ENCODE results near the gene ARL15.

ARL15 gene

GRCh38 chr5:54146390-54146789 lies 164.0 kb downstream of the ARL15 start:
- DNase-seq = peak; percentile 20

- no peak for DNase-seq
Measured at GRCh38 chr5:54140247-54140840, 170.0 kb downstream of the ARL15 start.

DNA sequence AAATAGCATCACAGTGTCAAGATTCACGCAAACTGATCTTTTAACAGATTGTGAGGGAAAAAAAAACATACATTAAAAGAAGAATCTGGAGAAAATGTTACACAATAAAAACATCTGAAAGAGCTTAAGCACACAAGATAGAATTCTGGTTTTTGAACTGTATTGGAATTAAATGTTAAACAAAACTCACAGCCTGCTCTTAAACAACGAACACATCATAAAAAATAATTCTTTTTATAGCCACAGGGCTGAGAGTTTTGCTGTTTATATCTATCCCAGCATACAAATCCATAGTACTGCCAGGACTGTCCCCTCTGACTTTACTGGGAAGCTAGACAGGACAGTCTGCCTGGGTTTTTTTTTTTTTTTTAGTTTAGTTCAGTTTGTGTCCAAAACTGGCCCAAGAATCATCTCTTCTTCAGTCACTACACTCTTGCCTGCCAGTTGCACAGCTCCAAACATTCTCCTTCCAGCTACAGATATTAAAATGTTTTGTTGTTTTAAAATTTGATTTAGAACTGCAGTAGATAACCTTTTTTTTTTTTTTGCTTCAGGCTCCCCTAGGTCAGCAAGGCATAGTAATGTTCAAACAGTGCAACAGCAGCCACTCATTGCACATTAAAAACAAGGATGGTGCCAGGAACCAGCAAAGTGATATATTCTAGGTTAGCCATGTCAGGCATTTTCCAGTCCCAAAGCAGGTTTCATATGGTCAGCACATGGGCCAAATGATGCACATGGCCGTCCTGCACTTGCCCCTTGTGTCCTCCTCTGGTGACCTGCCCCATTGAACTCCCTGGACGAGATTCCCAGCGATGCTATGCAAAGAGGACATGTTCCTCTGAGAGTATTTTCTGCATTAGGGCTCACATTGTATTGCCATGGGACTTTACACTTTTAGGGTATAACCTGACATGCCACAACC lies 173.6 kb downstream of the ARL15 start:
- peak; percentile 56 for DNase-seq

DNA sequence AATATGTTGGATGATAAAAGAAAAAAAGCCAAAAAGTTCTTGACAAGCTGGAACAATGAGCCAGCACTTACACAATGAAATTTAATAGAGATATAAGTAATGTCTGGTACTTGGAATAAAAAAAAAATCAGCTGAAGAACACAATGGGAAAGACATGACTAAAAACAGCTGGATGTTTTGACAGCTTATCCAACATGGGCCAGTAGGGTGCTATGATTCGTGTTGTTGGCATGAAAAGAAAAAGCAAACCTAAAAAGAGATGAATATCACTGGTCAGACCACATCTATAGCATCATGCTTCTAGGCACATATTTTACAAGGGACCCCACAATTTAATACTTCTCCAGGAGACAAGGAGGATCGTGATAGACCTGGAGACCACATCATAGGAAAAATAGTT lies 175.3 kb downstream of the ARL15 start:
- DNase-seq = no peak

DNA sequence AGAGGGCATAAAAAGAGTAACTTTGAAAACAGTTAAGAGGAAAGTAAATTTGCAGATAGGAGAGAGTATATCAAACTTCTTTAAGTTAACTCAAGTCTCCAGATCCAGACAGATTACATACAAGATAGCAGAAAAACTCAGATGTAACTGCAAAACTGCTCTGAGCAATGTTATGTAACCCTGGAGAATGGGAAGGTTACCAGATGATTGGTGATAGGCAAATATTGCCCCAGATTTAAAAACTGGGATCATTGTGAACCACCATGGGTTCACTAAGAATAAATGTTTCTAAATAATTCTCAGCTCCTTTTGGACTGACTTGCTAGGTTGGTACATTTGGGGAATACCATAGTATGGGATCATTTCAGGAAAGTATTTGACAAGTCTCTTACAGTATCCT lies 176.5 kb downstream of the ARL15 start:
- DNase-seq = no peak

DNA sequence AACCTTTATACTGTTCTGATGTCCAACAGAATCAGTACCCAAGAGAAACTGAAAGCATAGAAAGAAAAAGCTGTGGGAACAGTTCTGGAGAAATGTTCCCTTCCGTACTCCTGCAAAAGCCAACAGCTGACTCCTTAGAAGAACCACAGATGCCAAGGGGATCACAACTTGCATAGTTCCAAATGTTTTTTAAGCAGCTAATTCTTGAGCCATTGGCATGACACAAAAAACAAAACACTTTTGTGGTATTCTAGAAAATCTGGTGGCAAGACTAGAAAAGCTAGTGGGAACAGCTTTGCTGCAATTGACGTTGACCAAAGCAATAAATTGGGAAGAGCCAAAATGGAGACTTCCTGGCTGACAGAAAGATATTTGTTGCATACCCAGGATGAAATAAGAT lies 189.9 kb downstream of the ARL15 start:
- DNase-seq = no peak

DNA sequence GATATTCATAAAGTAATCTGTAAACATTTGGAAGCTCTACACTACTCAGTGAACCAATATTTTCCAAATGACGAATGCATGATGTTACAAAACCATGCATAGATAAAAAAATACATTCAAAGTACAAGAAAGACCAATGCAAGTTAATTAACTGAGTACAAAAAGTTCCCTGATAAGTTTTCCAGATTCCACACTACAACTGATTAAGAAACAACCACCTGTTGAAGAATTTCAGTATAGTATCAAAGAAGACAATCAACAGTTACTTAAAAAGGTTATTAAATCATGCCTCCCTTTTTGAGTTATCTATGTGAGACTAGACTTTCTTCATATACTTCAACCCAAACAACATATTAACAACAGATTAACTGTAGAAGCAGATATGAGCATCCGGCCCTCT lies 192.4 kb downstream of the ARL15 start:
- DNase-seq = no peak

GRCh38 chr5:54115735-54116403 lies 194.5 kb downstream of the ARL15 start:
- DNase-seq = no peak

GRCh38 chr5:54113060-54113459 lies 197.3 kb downstream of the ARL15 start:
- no peak for DNase-seq

- no peak for DNase-seq
Measured at GRCh38 chr5:54109626-54110330, 200.6 kb downstream of the ARL15 start.

GRCh38 chr5:54108136-54108535 lies 202.2 kb downstream of the ARL15 start:
- DNase-seq = no peak

DNA sequence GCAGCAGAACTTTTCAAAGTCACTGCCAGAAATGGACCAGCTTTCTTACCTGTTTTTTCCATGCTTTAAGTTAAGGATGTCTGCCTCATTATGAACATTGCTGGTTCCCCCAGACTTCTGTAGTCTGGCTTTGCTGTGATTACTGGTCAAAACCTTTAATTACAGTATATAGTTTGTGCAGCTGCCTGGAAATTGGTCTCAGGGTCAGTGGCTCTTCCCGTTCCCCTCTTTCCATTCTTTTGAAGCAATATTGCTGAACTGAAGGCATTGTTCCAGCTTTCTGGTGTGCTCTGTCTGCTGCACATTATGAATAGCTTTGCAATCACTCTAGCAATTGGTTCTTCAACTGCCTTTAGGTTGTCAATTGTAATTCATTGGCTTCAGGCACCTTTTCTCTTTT lies 206.5 kb downstream of the ARL15 start:
- DNase-seq = no peak

- no peak for DNase-seq
Measured at GRCh38 chr5:54098267-54098666, 212.1 kb downstream of the ARL15 start.

- no peak for DNase-seq
Measured at GRCh38 chr5:54095969-54096368, 214.4 kb downstream of the ARL15 start.

DNA sequence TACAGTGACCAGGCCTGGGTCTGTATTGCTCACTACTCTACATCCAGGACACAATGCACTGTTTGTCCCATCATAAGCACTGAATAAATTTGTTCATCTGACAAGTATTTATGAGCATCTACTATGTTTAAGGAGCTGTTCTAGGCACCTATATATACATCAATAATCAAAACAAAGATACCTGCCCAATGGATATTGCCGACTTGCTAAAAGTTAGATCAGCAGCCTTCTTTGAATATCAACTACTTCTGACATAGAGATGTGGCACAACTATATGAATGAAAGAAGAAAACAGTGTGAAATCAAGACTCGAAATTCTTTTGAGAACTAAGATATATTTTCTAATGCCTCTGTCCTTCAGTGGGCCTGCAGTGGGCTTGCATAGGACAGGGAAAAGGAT lies 215.7 kb downstream of the ARL15 start:
- no peak for DNase-seq

DNA sequence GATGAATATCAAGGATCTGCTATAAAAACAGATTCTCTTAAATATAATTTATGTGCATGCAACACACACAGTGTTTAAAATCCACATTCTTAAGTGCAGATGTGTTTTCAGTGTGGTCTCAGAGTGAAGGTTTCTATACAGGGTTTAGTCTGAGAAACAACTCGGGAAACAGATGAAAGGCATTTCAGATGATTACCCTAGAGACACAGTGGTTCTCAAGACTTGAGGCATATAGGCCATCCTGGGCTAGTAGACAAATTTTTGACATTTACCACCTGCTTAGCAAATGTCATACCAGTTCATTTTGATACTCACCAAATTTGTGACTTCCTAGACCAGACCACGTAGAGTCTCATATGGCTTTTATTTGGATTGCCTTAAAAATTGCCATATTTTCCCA lies 216.5 kb downstream of the ARL15 start:
- DNase-seq = no peak

- DNase-seq = no peak
Measured at GRCh38 chr5:54093081-54093492, 217.3 kb downstream of the ARL15 start.

- peak; percentile 69 for DNase-seq
Measured at GRCh38 chr5:54091307-54092130, 218.9 kb downstream of the ARL15 start.

DNA sequence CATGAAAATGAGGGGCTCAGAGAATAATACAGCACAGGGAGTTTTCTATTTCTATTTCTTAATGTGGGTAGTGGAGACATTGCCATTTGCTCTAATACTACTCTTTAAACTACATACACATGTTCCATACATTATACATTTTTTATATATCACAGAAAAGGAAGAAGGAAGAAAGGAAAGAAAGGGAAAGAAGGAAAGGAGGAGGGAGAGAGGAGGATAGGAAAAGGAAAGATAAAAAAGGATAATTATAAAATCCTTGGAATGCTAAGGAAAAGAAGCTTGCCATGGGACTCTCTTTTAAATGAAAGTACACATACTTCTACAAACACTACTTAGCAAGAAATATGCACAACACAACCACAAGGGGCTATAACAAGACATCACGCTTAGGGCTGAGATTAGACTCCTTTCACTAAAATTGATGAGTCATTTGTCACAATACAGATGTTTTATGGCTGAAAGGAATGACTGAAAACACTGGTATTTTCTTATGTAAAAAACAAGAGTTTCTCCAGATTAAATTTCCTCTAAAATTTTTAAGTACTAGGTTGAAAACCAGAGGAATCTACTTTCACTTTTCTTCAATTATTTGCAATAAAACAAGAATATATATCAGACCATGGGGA lies 219.8 kb downstream of the ARL15 start:
- no peak for DNase-seq

- no peak for DNase-seq
Measured at GRCh38 chr5:54088081-54088480, 222.3 kb downstream of the ARL15 start.

GRCh38 chr5:54087436-54087835 lies 222.9 kb downstream of the ARL15 start:
- DNase-seq = no peak

DNA sequence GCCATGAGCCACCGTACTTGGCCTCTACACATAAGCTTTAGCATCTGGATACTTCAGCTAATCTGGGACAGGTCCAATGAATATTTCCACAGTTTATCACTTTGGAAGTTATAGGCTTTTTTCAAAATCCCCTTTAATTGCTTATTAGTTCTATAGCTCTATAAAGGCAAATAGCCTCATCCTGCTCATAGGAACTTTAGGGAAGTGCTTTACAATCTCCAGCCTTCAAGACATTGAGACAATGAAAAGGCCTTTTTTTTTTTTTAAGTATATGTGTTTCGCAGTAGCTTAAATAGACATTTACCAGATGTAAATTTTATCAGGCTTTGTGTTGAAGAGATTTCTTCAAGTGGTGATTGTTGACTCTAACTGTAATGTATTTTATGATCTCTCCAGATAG lies 224.2 kb downstream of the ARL15 start:
- no peak for DNase-seq

All from right hindlimb (tissue), 1 donor.